Fibroblast of peridontal ligament (primary cell): Measurements from ENCODE around the gene SDHA.

Experiments
- DNase-seq: peaks from one replicate; pipeline ENCODE4 v3.0.0-alpha.2; 2010; ENCODE audit errors: extremely low read depth

SDHA gene

GRCh38 chr5:217494-218456 is at the start of gene SDHA, which contains the start of gene CCDC127:
Gene SDHA, plus strand, starts transcription at chr5:218320. Its CDS starts 36 bp downstream, at chr5:218356.
Gene CCDC127, minus strand, starts transcription at chr5:218153. Its CDS starts 1,304 bp downstream, at chr5:216849.
- DNase-seq = peak; percentile 87

- no peak for DNase-seq
These were observed 48.9 kb upstream of the SDHA start for GRCh38 chr5:169071-169727.

GRCh38 chr5:169728-170094 is 48.4 kb upstream of the SDHA start:
- no peak for DNase-seq

GRCh38 chr5:170971-171800 is 46.9 kb upstream of the SDHA start:
- DNase-seq = no peak

GRCh38 chr5:171801-172331 is 46.3 kb upstream of the SDHA start:
- no peak for DNase-seq

- no peak for DNase-seq
These were observed 45.7 kb upstream of the SDHA start for GRCh38 chr5:172421-172820.

- DNase-seq = no peak
These were observed 45.3 kb upstream of the SDHA start for GRCh38 chr5:172841-173251.

- no peak for DNase-seq
These were observed 44.5 kb upstream of the SDHA start for GRCh38 chr5:173392-174290.

GRCh38 chr5:174291-174600 is 43.9 kb upstream of the SDHA start:
- DNase-seq = no peak

GRCh38 chr5:174876-175465 is 43.1 kb upstream of the SDHA start:
- no peak for DNase-seq

- no peak for DNase-seq
These were observed 41.8 kb upstream of the SDHA start for GRCh38 chr5:176296-176823.

- no peak for DNase-seq
These were observed 40.0 kb upstream of the SDHA start for GRCh38 chr5:178110-178509.

- no peak for DNase-seq
These were observed 38.7 kb upstream of the SDHA start for GRCh38 chr5:179401-179800.

GRCh38 chr5:180286-180918 is 37.7 kb upstream of the SDHA start:
- DNase-seq = no peak

GRCh38 chr5:181160-181559 is 37.0 kb upstream of the SDHA start:
- no peak for DNase-seq

GRCh38 chr5:181566-181965 is 36.6 kb upstream of the SDHA start:
- DNase-seq = no peak

GRCh38 chr5:182126-182525 is 36.0 kb upstream of the SDHA start:
- DNase-seq = no peak

GRCh38 chr5:184471-184870 is 33.6 kb upstream of the SDHA start:
- peak; percentile 24 for DNase-seq

GRCh38 chr5:185095-186070 is 32.7 kb upstream of the SDHA start:
- no peak for DNase-seq
